RCC 7860 (cell line): ENCODE measurements around the gene PTPRG.

Experiments used
- DNase-seq: peaks from one replicate; pipeline ENCODE4 v3.0.0-alpha.2; 2015; ENCODE audit warnings: low spot score
- FAIRE-seq: peaks from 2 replicates; lab custom pipeline; 2012; peaks lifted over from hg19 to GRCh38; lab: Jason Lieb, UNC

Gene PTPRG

GRCh38 chr3:61646851-61647525, 85.6 kb downstream of the PTPRG start:
- FAIRE-seq: no peak
- DNase-seq: no peak

GRCh38 chr3:61648481-61648880, 87.1 kb downstream of the PTPRG start:
- DNase-seq (no peak), FAIRE-seq (no peak)

- DNase-seq: no peak
- FAIRE-seq: no peak
These were observed 88.2 kb downstream of the PTPRG start for GRCh38 chr3:61649381-61650170.

- FAIRE-seq: peak; percentile 61
- DNase-seq: no peak
These were observed 88.9 kb downstream of the PTPRG start for GRCh38 chr3:61650276-61650675.

GRCh38 chr3:61650719-61651410, 89.5 kb downstream of the PTPRG start:
- no peak for DNase-seq
- FAIRE-seq: no peak

GRCh38 chr3:61657689-61658088, 96.3 kb downstream of the PTPRG start:
- no peak for FAIRE-seq
- no peak for DNase-seq

GRCh38 chr3:61662861-61663260, 101.5 kb downstream of the PTPRG start:
- DNase-seq (no peak), FAIRE-seq (no peak)

GRCh38 chr3:61663356-61664104, 102.2 kb downstream of the PTPRG start:
- no peak for FAIRE-seq
- no peak for DNase-seq

GRCh38 chr3:61664105-61664482, 102.7 kb downstream of the PTPRG start:
- DNase-seq (peak; percentile 82), FAIRE-seq (peak; percentile 93)

- no peak for DNase-seq
- no peak for FAIRE-seq
These were observed 103.8 kb downstream of the PTPRG start for GRCh38 chr3:61665121-61665520.

GRCh38 chr3:61665987-61666386, 104.6 kb downstream of the PTPRG start:
- no peak for FAIRE-seq
- DNase-seq: no peak

GRCh38 chr3:61666615-61667330, 105.4 kb downstream of the PTPRG start:
- DNase-seq: no peak
- no peak for FAIRE-seq

- DNase-seq (no peak), FAIRE-seq (no peak)
These were observed 106.0 kb downstream of the PTPRG start for GRCh38 chr3:61667383-61667782.

- FAIRE-seq: no peak
- no peak for DNase-seq
These were observed 106.4 kb downstream of the PTPRG start for GRCh38 chr3:61667814-61668213.

- FAIRE-seq (no peak), DNase-seq (no peak)
These were observed 107.0 kb downstream of the PTPRG start for GRCh38 chr3:61668317-61668864.

- DNase-seq: no peak
- no peak for FAIRE-seq
These were observed 107.8 kb downstream of the PTPRG start for GRCh38 chr3:61669203-61669602.

- DNase-seq: peak; percentile 46
These were observed 108.4 kb downstream of the PTPRG start for GRCh38 chr3:61669668-61670299.

GRCh38 chr3:61673651-61674050, 112.3 kb downstream of the PTPRG start:
- DNase-seq (no peak), FAIRE-seq (no peak)

More at GRCh38 chr3:61669668-61670299, 108.4 kb downstream of the PTPRG start:
- FAIRE-seq: no peak

GRCh38 chr3:61674596-61674995, 113.2 kb downstream of the PTPRG start:
- FAIRE-seq (no peak), DNase-seq (no peak)

- DNase-seq (no peak), FAIRE-seq (no peak)
These were observed 117.7 kb downstream of the PTPRG start for GRCh38 chr3:61679026-61679425.
